ENCODE results near the gene CACNA2D1. TPM values are rescaled to one million over a fixed set of nuclear protein-coding genes. Genes with fewer than 3 reads are reported as not detected.
A peak's percentile ranks its signal among the peaks of the same experiment; 100 is the strongest.

The CACNA2D1 gene
- total RNA-seq, 1 experiment from 2014 or later, result 0.27 TPM

- TF ChIP-seq SIN3A (IDR thresholded peaks at IDR 0.05; ENCODE audit: low read depth) (no peak), MAX (IDR thresholded peaks at IDR 0.05) (no peak)
Measured at GRCh38 chr7:82049442-82049841, 394.1 kb downstream of the CACNA2D1 start (continued).

- ATAC-seq (no peak), DNase-seq (ENCODE audit: low read depth, low spot score) (peak; percentile 23)
- intact Hi-C loops (cut with micrococcal nuclease), result loop anchor here (1.0 to 10.0 kb wide), 5 partner anchors 190 to 685 kb away; no protein-coding TSS in a partner anchor
- Histone ChIP-seq H3K27me3 (ENCODE audit: insufficient read depth, low read length) (no peaks in the 10 kb centered on the region), H3K9me2 (ENCODE audit: insufficient read depth) (no peaks in the 10 kb centered on the region), H3K79me2 (ENCODE audit: insufficient read depth, low read length) (no peaks in the 10 kb centered on the region), H4K20me1 (ENCODE audit: insufficient read depth) (no peaks in the 10 kb centered on the region), H2AFZ (ENCODE audit: low read depth, low read length, poor library complexity, severe bottlenecking) (no peak overlapping the region), H3K4me2 (ENCODE audit: low read length) (no peak overlapping the region), H3K4me3 (replicated peaks in 1 of 2; ENCODE audit: low read depth in 1 of 2, low read length in 2 of 2) (no peak overlapping the region), H3K36me3 (ENCODE audit: control insufficient read depth in 1 of 2, insufficient read depth in 2 of 2, low read length in 2 of 2) (no peaks in the 10 kb centered on the region), H3K9ac (ENCODE audit: low read length) (no peak overlapping the region), H3K4me1 (ENCODE audit: control insufficient read depth in 1 of 2, insufficient read depth in 2 of 2, low read length in 2 of 2) (peaks cover 5% of the 10 kb centered on the region in 2 experiments; a peak in 3 of 4 replicates), H3K27ac (ENCODE audit: low read depth, low read length) (no peak overlapping the region), H3K9me3 (ENCODE audit: control insufficient read depth in 1 of 2, insufficient read depth in 1 of 2, low read depth in 1 of 2, low read length in 2 of 2) (no peaks in the 10 kb centered on the region)
- POLR2A ChIA-PET, result no interaction called here
- TF ChIP-seq, protein P1, sequence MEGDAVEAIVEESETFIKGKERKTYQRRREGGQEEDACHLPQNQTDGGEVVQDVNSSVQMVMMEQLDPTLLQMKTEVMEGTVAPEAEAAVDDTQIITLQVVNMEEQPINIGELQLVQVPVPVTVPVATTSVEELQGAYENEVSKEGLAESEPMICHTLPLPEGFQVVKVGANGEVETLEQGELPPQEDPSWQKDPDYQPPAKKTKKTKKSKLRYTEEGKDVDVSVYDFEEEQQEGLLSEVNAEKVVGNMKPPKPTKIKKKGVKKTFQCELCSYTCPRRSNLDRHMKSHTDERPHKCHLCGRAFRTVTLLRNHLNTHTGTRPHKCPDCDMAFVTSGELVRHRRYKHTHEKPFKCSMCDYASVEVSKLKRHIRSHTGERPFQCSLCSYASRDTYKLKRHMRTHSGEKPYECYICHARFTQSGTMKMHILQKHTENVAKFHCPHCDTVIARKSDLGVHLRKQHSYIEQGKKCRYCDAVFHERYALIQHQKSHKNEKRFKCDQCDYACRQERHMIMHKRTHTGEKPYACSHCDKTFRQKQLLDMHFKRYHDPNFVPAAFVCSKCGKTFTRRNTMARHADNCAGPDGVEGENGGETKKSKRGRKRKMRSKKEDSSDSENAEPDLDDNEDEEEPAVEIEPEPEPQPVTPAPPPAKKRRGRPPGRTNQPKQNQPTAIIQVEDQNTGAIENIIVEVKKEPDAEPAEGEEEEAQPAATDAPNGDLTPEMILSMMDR (IDR thresholded peaks at IDR 0.05 in 2 of 3, conservative IDR thresholded peaks at IDR 0.05 in 1 of 3; ENCODE audit: borderline replicate concordance in 1 of 3, insufficient read depth in 1 of 3, low read depth in 2 of 3, low read length in 2 of 3), result peak; percentile 49 to 66 (median 50)
- TF ChIP-seq TCF7L2 (IDR thresholded peaks at IDR 0.05; ENCODE audit: borderline replicate concordance, extremely low read depth, insufficient read depth, insufficient read length) (no peak), JUND (IDR thresholded peaks at IDR 0.05) (no peak), RAD21 (IDR thresholded peaks at IDR 0.05; ENCODE audit: low read depth) (peak; percentile 85), POLR2AphosphoS5 (IDR thresholded peaks at IDR 0.05; ENCODE audit: low read depth, low read length) (no peak), SP1 (IDR thresholded peaks at IDR 0.05; ENCODE audit: low read depth) (no peak)
- TF ChIP-seq, protein P2, sequence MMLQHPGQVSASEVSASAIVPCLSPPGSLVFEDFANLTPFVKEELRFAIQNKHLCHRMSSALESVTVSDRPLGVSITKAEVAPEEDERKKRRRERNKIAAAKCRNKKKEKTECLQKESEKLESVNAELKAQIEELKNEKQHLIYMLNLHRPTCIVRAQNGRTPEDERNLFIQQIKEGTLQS (IDR thresholded peaks at IDR 0.05), result no peak
- CTCF ChIA-PET, result interaction anchor here (1.8 to 4.0 kb wide), 2 partner anchors 561 to 685 kb away, joined by 9 to 13 read pairs; no protein-coding TSS in a partner anchor
- RAD21 ChIA-PET (ENCODE audit: low non-redundant PET in 1 of 2, low total read pairs in 2 of 2, uncharacterized antibody in 2 of 2, unreplicated experiment in 2 of 2), result no interaction called here
- BruUV-seq (replicated peaks), result no TSS peak
Measured at GRCh38 chr7:82044497-82045080, 399.0 kb downstream of the CACNA2D1 start.

All from HCT116 (cell line).